Measurements from ENCODE around the gene REG3G. TPM values are rescaled to one million over a fixed set of nuclear protein-coding genes. Genes with fewer than 3 reads are reported as not detected.

REG3G gene
- total and polyA plus RNA-seq, 9 donors = 0.08 to 1.5 (median 0.48) TPM; not detected in 4

GRCh38 chr2:79001285-79001684 is 24.2 kb upstream of the REG3G start:
- no peak overlapping the region for H3K27ac ChIP-seq
- H3K4me3 ChIP-seq = no peak overlapping the region
- H3K27me3 ChIP-seq = no peaks in the 10 kb centered on the region
- DNase-seq = no peak
- intact Hi-C loops (cut with DNase I) = no loop called here
- WGBS, 3 donors = 70 to 97% (median 81%) methylated on average over 1 of the region's 1 CpG
- H3K4me1 ChIP-seq (ENCODE audit: insufficient read depth) = no peaks in the 10 kb centered on the region
- H3K9me3 ChIP-seq = no peaks in the 10 kb centered on the region
- TF ChIP-seq POLR2A (IDR thresholded peaks at IDR 0.05) (no peak), CTCF (IDR thresholded peaks at IDR 0.05) (no peak), EP300 (IDR thresholded peaks at IDR 0.05) (no peak)
- H3K36me3 ChIP-seq = no peaks in the 10 kb centered on the region

GRCh38 chr2:79004680-79005079 is 20.8 kb upstream of the REG3G start:
- WGBS, 3 donors = 25 to 31% (median 31%) methylated on average over 5 of the region's 5 CpGs
- no peak overlapping the region for H3K27ac ChIP-seq
- H3K9me3 ChIP-seq = no peaks in the 10 kb centered on the region
- no peak overlapping the region for H3K4me3 ChIP-seq
- H3K4me1 ChIP-seq (ENCODE audit: insufficient read depth) = no peaks in the 10 kb centered on the region
- no peaks in the 10 kb centered on the region for H3K27me3 ChIP-seq
- H3K36me3 ChIP-seq = no peaks in the 10 kb centered on the region
- no peak for DNase-seq
- intact Hi-C loops (cut with DNase I) = no loop called here
- TF ChIP-seq EP300 (IDR thresholded peaks at IDR 0.05) (no peak), CTCF (IDR thresholded peaks at IDR 0.05) (no peak), POLR2A (IDR thresholded peaks at IDR 0.05) (no peak)

GRCh38 chr2:79005216-79005615 is 20.3 kb upstream of the REG3G start:
- no peak overlapping the region for H3K4me3 ChIP-seq
- WGBS, 3 donors = 35 to 48% (median 40%) methylated on average over 3 of the region's 3 CpGs
- no peaks in the 10 kb centered on the region for H3K27me3 ChIP-seq
- DNase-seq = no peak
- no peaks in the 10 kb centered on the region for H3K4me1 ChIP-seq (ENCODE audit: insufficient read depth)
- H3K9me3 ChIP-seq = no peaks in the 10 kb centered on the region
- no peaks in the 10 kb centered on the region for H3K36me3 ChIP-seq
- intact Hi-C loops (cut with DNase I) = no loop called here
- TF ChIP-seq EP300 (IDR thresholded peaks at IDR 0.05) = no peak
- TF ChIP-seq CTCF (IDR thresholded peaks at IDR 0.05) = no peak
- TF ChIP-seq POLR2A (IDR thresholded peaks at IDR 0.05) = no peak
- H3K27ac ChIP-seq = no peak overlapping the region

GRCh38 chr2:79009388-79009787 is 16.1 kb upstream of the REG3G start:
- no peak overlapping the region for H3K27ac ChIP-seq
- H3K4me3 ChIP-seq = no peak overlapping the region
- H3K36me3 ChIP-seq = no peaks in the 10 kb centered on the region
- H3K27me3 ChIP-seq = no peaks in the 10 kb centered on the region
- H3K9me3 ChIP-seq = no peaks in the 10 kb centered on the region
- WGBS, 3 donors = 65 to 76% (median 72%) methylated on average over 2 of the region's 2 CpGs
- intact Hi-C loops (cut with DNase I) = no loop called here
- no peak for DNase-seq
- no peaks in the 10 kb centered on the region for H3K4me1 ChIP-seq (ENCODE audit: insufficient read depth)
- TF ChIP-seq EP300 (IDR thresholded peaks at IDR 0.05) (no peak), CTCF (IDR thresholded peaks at IDR 0.05) (no peak), POLR2A (IDR thresholded peaks at IDR 0.05) (no peak)

- no peak overlapping the region for H3K27ac ChIP-seq
- H3K27me3 ChIP-seq = no peaks in the 10 kb centered on the region
- intact Hi-C loops (cut with DNase I) = no loop called here
- no peaks in the 10 kb centered on the region for H3K36me3 ChIP-seq
- WGBS, 3 donors = 69 to 83% (median 82%) methylated on average over 4 of the region's 4 CpGs
- no peaks in the 10 kb centered on the region for H3K9me3 ChIP-seq
- TF ChIP-seq EP300 (IDR thresholded peaks at IDR 0.05) (no peak), POLR2A (IDR thresholded peaks at IDR 0.05) (no peak), CTCF (IDR thresholded peaks at IDR 0.05) (no peak)
- no peak for DNase-seq
- no peaks in the 10 kb centered on the region for H3K4me1 ChIP-seq (ENCODE audit: insufficient read depth)
- no peak overlapping the region for H3K4me3 ChIP-seq
Measured at GRCh38 chr2:79011496-79011895, 14.0 kb upstream of the REG3G start.
